HFF-Myc (cell line): ENCODE results near the gene C15orf61.

ENCODE experiments used
- DNase-seq: peaks from one replicate; pipeline ENCODE4 v3.0.0-alpha.2; 2011; ENCODE audit warnings: low read depth; ENCODE audit errors: extremely low read depth
- H3K4me3 ChIP-seq: replicated peaks from 2 replicates; pipeline ENCODE4 v1.5.1; 2011; ENCODE audit warnings: low read depth, mild to moderate bottlenecking, control low read depth, low read length
- CTCF ChIP-seq: IDR thresholded peaks from 2 replicates; pipeline ENCODE4 v1.5.1; 2012; ENCODE audit warnings: mild to moderate bottlenecking, low read depth, low read length, control low read depth; ENCODE audit errors: missing control alignments

The C15orf61 gene

DNA sequence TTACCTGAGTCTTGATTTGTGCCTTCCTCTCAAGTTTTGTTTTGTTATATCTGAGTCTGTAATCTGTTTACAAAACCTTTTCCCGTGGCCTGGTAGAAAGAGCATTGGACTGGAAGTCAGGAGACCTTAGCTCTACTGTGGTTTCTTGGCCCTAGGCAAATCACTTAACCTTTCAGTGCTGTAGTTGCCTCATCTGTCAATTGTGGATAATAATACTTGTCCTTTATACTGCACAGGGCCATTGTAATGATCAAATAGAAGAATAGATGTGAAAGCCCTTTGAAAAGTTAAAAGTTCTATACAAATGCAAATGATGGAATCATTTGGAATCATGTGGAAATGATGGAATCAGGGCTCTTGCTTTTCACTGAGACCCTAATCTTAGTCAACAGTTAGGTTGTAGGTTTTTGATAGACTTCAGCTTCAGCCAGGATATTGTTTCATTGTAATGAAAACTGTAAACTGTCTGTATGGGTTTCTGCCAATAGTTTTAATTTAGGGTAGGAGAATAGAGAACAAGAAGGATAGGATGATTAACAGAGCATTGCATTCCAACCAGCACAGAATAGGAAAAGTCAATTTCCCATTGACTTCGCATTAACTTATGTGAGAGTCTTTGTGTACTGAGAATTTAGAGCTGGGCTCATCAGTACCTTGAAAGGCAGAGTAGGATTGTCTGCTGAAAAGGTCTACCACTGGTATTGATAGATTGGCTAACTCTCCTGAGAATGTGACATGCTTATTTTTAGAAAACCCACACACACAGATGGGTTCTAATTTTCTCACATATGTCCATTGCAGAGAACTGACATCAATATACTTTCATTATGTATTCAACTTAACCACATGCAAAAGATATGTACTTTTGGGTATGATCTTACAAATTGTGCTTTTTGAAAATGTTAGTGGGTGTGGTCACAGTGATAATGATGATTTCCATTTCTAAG lies 43.4 kb downstream of the C15orf61 start:
- no peak for DNase-seq
- no peak for TF ChIP-seq CTCF
- H3K4me3 ChIP-seq: no peak overlapping the region

- no peak overlapping the region for H3K4me3 ChIP-seq
- DNase-seq: no peak
- no peak for TF ChIP-seq CTCF
Measured at GRCh38 chr15:67564968-67565345, 44.0 kb downstream of the C15orf61 start.

GRCh38 chr15:67569668-67570067 lies 48.7 kb downstream of the C15orf61 start:
- no peak overlapping the region for H3K4me3 ChIP-seq
- DNase-seq: no peak
- TF ChIP-seq CTCF: no peak

- no peak overlapping the region for H3K4me3 ChIP-seq
- DNase-seq: no peak
- TF ChIP-seq CTCF: no peak
Measured at GRCh38 chr15:67570875-67571647, 50.1 kb downstream of the C15orf61 start.

DNA sequence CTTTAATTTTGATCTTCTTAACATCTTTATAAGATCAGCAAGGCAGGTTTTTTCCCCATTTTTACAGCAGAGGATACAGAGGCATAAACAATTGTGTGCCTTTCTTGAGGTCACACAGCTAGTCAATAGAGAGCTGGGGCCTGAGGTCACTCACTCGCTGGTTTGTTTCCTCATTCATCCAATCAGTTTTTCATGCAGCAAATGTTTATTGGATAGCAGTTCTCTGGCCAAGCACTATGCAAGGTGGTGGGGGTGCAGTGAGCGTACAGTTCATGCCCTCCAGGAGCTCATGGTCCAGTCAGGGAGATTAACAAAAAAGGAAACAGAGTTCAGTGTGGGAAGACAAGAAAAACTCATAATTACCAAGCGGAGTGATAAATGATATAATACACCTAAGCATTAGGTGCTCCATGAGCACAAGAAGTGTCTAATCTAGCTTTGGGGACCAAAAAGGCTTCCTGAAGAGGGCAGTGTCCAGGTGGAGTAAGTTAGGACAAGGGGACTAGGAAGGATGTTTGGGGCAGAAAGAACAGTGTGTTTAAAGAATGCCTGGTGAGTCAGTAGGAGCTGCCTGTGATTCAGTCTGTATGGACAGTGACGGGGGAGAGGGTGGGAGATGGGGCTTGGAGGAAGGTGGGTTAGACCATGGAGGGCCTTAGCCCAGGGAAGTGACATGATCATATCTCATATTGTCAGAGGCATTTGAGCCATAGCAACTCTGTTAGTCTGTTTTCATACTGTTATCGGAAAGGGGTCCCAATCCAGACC lies 50.9 kb downstream of the C15orf61 start:
- DNase-seq: no peak
- TF ChIP-seq CTCF: no peak
- H3K4me3 ChIP-seq: no peak overlapping the region

GRCh38 chr15:67573194-67573593 lies 52.3 kb downstream of the C15orf61 start:
- no peak overlapping the region for H3K4me3 ChIP-seq
- TF ChIP-seq CTCF: no peak
- DNase-seq: no peak
